K562 (cell line): ENCODE measurements around the gene C16orf95.

Experiments used
- ASH1L ChIP-seq: fragments of 450-650 bp; IDR thresholded peaks from 2 replicates; pipeline ENCODE4 v1.6.1; 2018; ENCODE audit warnings: borderline replicate concordance, mild to moderate bottlenecking, low read depth; ENCODE audit not compliant: partially characterized antibody
- CBX8 ChIP-seq: fragments of 200-600 bp; sonication (generic); IDR thresholded peaks from 2 replicates; pipeline ENCODE4 v1.6.1; 2012; ENCODE audit warnings: borderline replicate concordance, mixed run types, low read depth, mild to moderate bottlenecking, moderate library complexity, mixed read lengths, low read length, control low read depth, inconsistent platforms; ENCODE audit not compliant: poor library complexity, severe bottlenecking; ENCODE audit errors: extremely low read depth
- CHD2 ChIP-seq: IDR thresholded peaks from 2 replicates; pipeline ENCODE4 v1.6.1; 2011; ENCODE audit warnings: low read depth, low read length
- CREB1 ChIP-seq, 2 experiments: sonication (generic) in 1 of 2; formaldehyde crosslinking in 1 of 2; IDR thresholded peaks; 2 replicates each; pipeline versions ENCODE4 v1.6.1 to v1.8.0; 2012 to 2022; ENCODE audit warnings: inconsistent platforms in 1 of 2, mild to moderate bottlenecking in 1 of 2, missing genetic modification reagents in 1 of 2, moderate library complexity in 1 of 2
- CTCF ChIP-seq, 3 experiments: IDR thresholded peaks in 2 of 3; conservative IDR thresholded peaks in 1 of 3; 2 replicates each; pipeline ENCODE4 v1.5.1; 2011 to 2012; ENCODE audit warnings: low read length in 3 of 3, mild to moderate bottlenecking in 3 of 3, control low read depth in 2 of 3, improper control_type of control experiment in 1 of 3, inconsistent platforms in 1 of 3, low read depth in 1 of 3, mixed read lengths in 1 of 3, moderate library complexity in 1 of 3; ENCODE audit not compliant: insufficient read depth in 2 of 3
- ETV5 ChIP-seq: sonication (generic); formaldehyde crosslinking; IDR thresholded peaks from 2 replicates; pipeline ENCODE4 v1.4.0; 2020; ENCODE audit warnings: low read depth, mild to moderate bottlenecking, missing genetic modification reagents
- FOXM1 ChIP-seq, 2 experiments: fragments of 450-650 bp in 1 of 2; sonication (generic) in 1 of 2; formaldehyde crosslinking in 1 of 2; IDR thresholded peaks; 2 replicates each; pipeline versions ENCODE4 v1.6.1 to v1.9.0; 2017 to 2022; ENCODE audit warnings: low read depth in 2 of 2, mild to moderate bottlenecking in 2 of 2, missing genetic modification reagents in 1 of 2, moderate library complexity in 1 of 2
- NRF1 ChIP-seq, 2 experiments: fragments of 450-650 bp; IDR thresholded peaks in 1 of 2; conservative IDR thresholded peaks in 1 of 2; 2 replicates each; pipeline ENCODE4 v1.6.1; 2014; ENCODE audit warnings: mild to moderate bottlenecking in 2 of 2
- POLR2A ChIP-seq: fragments of 450-650 bp; conservative IDR thresholded peaks from 2 replicates; pipeline ENCODE4 v1.6.1; 2016
- RFX5 ChIP-seq: IDR thresholded peaks from 2 replicates; pipeline ENCODE4 v1.6.1; 2011; ENCODE audit warnings: low read depth, mild to moderate bottlenecking, improper control_type of control experiment, low read length
- SFPQ ChIP-seq: fragments of 200-400 bp; formaldehyde crosslinking; IDR thresholded peaks from 2 replicates; pipeline ENCODE4 v1.6.1; 2017; ENCODE audit warnings: mild to moderate bottlenecking, low read depth, low read length, moderate library complexity
- TGIF2 ChIP-seq: sonication (generic); formaldehyde crosslinking; IDR thresholded peaks from 2 replicates; pipeline ENCODE4 v1.8.1; 2022; ENCODE audit warnings: mild to moderate bottlenecking, missing genetic modification reagents, moderate library complexity

- TF ChIP-seq CTCF (IDR thresholded peaks at IDR 0.05 in 2 of 3, conservative IDR thresholded peaks at IDR 0.05 in 1 of 3; ENCODE audit: insufficient read depth in 2 of 3, low read depth in 1 of 3, low read length in 3 of 3) (no peak), CREB1 (IDR thresholded peaks at IDR 0.05) (no peak), CREB1 (CRISPR knock-in tag; IDR thresholded peaks at IDR 0.05) (no peak), ASH1L (no peak), TGIF2 (CRISPR knock-in tag) (no peak), RFX5 (no peak), SFPQ (no peak), CBX8 (no peak), POLR2A (no peak), FOXM1 (IDR thresholded peaks at IDR 0.05; ENCODE audit: low read depth) (no peak), FOXM1 (CRISPR knock-in tag; IDR thresholded peaks at IDR 0.05; ENCODE audit: low read depth) (no peak), NRF1 (conservative IDR thresholded peaks at IDR 0.05 in 1 of 2, IDR thresholded peaks at IDR 0.05 in 1 of 2) (no peak), CHD2 (no peak), ETV5 (CRISPR knock-in tag) (no peak)
Observed at GRCh38 chr16:87253536-87253935, 63.7 kb downstream of the C16orf95 start.
